GM13976 (cell line): ENCODE results near the gene RFX2.

Experiments used
- DNase-seq: peaks from one replicate; pipeline ENCODE4 v3.0.0; 2012; ENCODE audit warnings: low spot score
- in situ Hi-C: fragments of 300-500 bp; cut with MboI; formaldehyde crosslinking; loops from one replicate; pipeline ENCODE4 v1.12.0; 2022; ENCODE audit warnings: low sequenced_read_pairs, mixed read lengths, inconsistent platforms; ENCODE audit not compliant: unreplicated experiment
- TF ChIP-seq, protein P1 (sequence below): IDR thresholded peaks from 2 replicates; pipeline ENCODE4 v1.5.1; 2012; ENCODE audit warnings: borderline replicate concordance, mild to moderate bottlenecking; ENCODE audit not compliant: insufficient read depth; ENCODE audit errors: extremely low read depth, missing control alignments, control extremely low read depth

Gene RFX2

GRCh38 chr19:6092329-6093286, 17.7 kb downstream of the RFX2 start:
- no peak for DNase-seq
- in situ Hi-C loops: no loop called here
- TF ChIP-seq, protein P1, sequence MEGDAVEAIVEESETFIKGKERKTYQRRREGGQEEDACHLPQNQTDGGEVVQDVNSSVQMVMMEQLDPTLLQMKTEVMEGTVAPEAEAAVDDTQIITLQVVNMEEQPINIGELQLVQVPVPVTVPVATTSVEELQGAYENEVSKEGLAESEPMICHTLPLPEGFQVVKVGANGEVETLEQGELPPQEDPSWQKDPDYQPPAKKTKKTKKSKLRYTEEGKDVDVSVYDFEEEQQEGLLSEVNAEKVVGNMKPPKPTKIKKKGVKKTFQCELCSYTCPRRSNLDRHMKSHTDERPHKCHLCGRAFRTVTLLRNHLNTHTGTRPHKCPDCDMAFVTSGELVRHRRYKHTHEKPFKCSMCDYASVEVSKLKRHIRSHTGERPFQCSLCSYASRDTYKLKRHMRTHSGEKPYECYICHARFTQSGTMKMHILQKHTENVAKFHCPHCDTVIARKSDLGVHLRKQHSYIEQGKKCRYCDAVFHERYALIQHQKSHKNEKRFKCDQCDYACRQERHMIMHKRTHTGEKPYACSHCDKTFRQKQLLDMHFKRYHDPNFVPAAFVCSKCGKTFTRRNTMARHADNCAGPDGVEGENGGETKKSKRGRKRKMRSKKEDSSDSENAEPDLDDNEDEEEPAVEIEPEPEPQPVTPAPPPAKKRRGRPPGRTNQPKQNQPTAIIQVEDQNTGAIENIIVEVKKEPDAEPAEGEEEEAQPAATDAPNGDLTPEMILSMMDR: no peak

GRCh38 chr19:6091771-6092291, 18.5 kb downstream of the RFX2 start:
- no peak for DNase-seq

GRCh38 chr19:6090634-6091033, 19.7 kb downstream of the RFX2 start:
- DNase-seq: no peak
- in situ Hi-C loops: no loop called here
- TF ChIP-seq, protein P1: no peak

More at GRCh38 chr19:6091771-6092291, 18.5 kb downstream of the RFX2 start:
- TF ChIP-seq, protein P1: no peak
- in situ Hi-C loops: no loop called here

DNA sequence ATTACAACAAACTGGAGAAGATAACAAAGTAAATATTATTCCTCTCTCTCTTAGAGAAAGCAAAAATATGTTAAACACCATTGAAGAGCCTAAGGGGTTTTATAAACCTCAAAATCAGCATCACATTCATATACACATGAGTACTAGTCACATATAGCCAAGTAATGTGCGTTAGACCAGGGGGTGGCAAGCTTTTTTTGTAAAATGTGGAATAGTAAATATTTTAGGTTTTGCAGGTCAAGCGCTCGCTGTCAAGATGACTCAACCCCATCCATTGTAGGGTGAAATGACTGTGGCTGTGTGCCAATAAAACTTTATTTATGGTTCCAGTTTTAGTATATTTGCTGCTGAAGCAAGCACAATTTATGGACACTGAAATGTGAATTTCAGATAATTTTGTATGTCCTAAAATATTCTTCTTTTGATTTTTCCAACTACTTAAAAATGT, 21.7 kb downstream of the RFX2 start:
- no peak for DNase-seq
- TF ChIP-seq, protein P1: no peak

DNA sequence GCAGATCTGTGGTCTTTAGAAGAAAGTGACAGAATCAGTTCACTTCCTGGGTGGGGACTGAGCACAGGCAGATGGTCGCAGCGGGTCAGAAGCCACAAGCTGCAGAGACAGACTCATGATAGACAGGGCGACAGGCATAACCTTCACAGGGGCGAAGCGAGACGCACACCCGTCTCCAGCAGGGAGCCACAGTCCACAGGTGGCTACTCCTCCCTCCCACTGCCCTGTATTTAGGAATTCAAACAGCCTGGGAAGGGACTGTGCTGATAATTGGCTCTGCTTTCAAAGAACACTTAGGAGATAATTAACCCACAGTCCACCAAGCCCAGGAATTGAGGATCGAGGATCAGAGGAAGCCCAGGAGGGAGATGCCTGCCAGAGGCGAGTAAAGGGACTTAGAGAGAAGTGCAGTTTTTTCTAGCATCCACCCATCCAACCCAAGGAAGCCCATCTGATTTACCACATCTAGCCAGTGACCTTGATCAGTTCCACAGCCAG, 23.2 kb downstream of the RFX2 start:
- in situ Hi-C loops: no loop called here
- TF ChIP-seq, protein P1: no peak

More for the DNA sequence above, 21.7 kb downstream of the RFX2 start:
- in situ Hi-C loops: no loop called here

DNA sequence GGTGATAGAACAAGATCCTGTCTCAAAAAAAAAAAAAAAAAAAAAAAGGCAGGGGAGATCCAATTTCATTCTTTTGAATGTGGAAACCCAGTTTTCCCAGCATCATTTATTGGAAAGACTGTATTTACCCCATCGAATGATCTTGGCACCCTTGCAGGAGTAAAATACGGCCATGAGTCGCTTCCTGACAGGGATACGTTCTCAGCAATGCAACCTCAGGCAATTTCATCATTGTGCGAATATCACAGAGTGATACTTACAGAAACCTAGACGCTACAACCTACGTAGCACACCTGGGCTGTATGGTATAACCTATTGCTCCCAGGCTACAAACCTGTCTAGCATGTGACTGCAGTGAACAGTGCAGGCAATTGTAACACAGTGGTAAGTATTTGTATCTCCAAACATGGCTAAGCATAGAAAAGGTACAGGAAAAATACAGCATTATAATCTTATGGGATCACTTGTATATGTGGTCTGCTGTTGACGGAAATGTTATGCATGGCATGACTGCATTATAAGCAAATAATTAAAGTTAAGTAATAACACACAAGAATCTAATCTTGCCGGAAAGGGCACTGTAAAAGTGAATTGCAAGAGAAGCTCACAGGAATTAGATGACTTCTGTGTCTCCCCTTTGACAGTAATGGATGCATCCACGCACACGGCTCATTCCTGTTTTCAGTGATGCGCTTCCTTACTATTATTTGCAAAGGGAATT, 24.1 kb downstream of the RFX2 start:
- in situ Hi-C loops: no loop called here
- DNase-seq: no peak
- TF ChIP-seq, protein P1: no peak

More for the DNA sequence above, 23.2 kb downstream of the RFX2 start:
- DNase-seq: peak; percentile 68
